Stimulated activated CD4-positive, alpha-beta T cell treated with anti-CD3 and anti-CD28 coated beads, Interleukin-1b, Interleukin-23, amount 100 ng/mL, for 48 hours (primary cell): ENCODE data around the gene APEH.

Experiments used
- DNase-seq: peaks from one replicate; pipeline ENCODE4 v3.0.0-alpha.2; 2020

Gene APEH

DNA sequence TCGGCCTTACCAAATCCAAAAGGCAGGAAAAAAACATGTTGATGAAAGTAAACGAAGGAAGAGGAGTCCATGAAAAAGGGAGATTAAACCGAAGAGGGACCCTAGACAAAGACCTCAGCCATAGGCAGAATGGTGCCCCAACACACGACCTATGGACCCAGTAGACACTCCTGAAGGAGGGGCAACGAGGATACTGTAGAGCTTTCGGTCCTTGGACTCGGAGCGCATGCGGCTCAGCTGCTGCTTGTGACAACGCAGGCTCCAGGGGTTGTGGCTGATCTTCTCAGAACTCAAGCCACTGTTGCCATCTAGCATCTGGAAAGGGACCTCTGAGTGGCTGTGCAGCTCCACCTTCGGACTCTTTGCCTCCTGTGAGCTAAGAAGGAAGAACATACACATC, 58.4 kb downstream of the APEH start:
- no peak for DNase-seq

DNA sequence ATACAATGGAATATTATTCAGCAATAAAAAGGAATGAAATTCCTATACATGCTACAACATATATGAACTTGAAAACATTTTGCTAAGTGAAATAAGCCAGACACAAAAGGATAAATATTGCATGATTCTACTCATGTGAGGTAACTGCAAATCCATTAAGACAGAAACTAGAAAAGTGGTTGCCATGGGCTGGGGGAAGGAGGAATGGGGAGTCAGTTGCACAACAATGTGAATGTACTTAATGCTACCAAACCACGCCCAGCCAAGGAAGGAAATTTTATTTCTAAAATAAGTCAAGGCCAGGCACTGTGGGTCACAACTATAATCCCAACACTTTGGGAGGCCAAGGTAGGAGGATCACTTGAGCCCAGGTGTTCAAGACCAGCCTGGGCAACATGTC, 59.4 kb downstream of the APEH start:
- DNase-seq, result no peak
